ENCODE data around the gene FCHO2. TPM values are rescaled to one million over a fixed set of nuclear protein-coding genes. Genes with fewer than 3 reads are reported as not detected.

The FCHO2 gene
- total and polyA plus RNA-seq, 2 of the 4 experiments (the other 2 are of a cell fraction), result 6.1 to 23.5 TPM

- in situ Hi-C loops (cut with MboI; ENCODE audit: low sequenced_read_pairs) (no loop called here), dilution Hi-C loops (cut with HindIII; ENCODE audit: low sequenced_read_pairs, unreplicated experiment) (no loop called here), intact Hi-C loops (cut with micrococcal nuclease) (no loop called here)
- Histone ChIP-seq H3K79me1 (ENCODE audit: low read depth in 1 of 2, low read length in 2 of 2) (no peaks in the 10 kb centered on the region), H2AK5ac (ENCODE audit: low read depth, low read length) (no peak overlapping the region), H4K5ac (ENCODE audit: low read depth, low read length) (no peak overlapping the region), H3K4me1 (ENCODE audit: control insufficient read depth, insufficient read depth, low read length) (peaks cover 6% of the 10 kb centered on the region), H3K9me1 (ENCODE audit: insufficient read depth, low read length) (peaks cover 5% of the 10 kb centered on the region; the same call in 1 of the 2 replicates), H3K14ac (replicated peaks; ENCODE audit: low read depth, low read length) (no peak overlapping the region), H3K18ac (ENCODE audit: low read depth, low read length) (no peak overlapping the region), H2BK5ac (ENCODE audit: low read depth, low read length, poor library complexity, severe bottlenecking) (no peak overlapping the region), H2AFZ (replicated peaks; ENCODE audit: low read length, poor library complexity) (no peak overlapping the region), H3K27ac (ENCODE audit: insufficient read depth, low read length) (no peak overlapping the region), H3K36me3 (ENCODE audit: control insufficient read depth, insufficient read depth, low read length) (no peaks in the 10 kb centered on the region), H2AK9ac (replicated peaks; ENCODE audit: low read depth, low read length, poor library complexity) (no peak overlapping the region), H2BK15ac (ENCODE audit: low read depth, low read length) (no peak overlapping the region), H2BK20ac (ENCODE audit: low read depth, low read length) (no peak overlapping the region), H4K8ac (ENCODE audit: low read depth in 2 of 2, low read length in 2 of 2) (no peak overlapping the region), H2BK120ac (ENCODE audit: low read depth, low read length) (no peak overlapping the region), H3K4me3 (ENCODE audit: insufficient read depth, low read depth, low read length) (no peak overlapping the region), H3K56ac (ENCODE audit: extremely low read depth, insufficient read depth, low read length) (no peak overlapping the region), H3K27me3 (ENCODE audit: control insufficient read depth, insufficient read depth, low read length) (no peaks in the 10 kb centered on the region), H3K9ac (ENCODE audit: low read depth, low read length) (no peak overlapping the region), H3K4me2 (ENCODE audit: low read depth, low read length) (no peak overlapping the region), H4K20me1 (ENCODE audit: insufficient read depth, low read length) (no peaks in the 10 kb centered on the region), H4K91ac (ENCODE audit: insufficient read depth, low read depth, low read length) (no peak overlapping the region), H3K23ac (ENCODE audit: low read depth, low read length) (no peak overlapping the region), H3K9me3 (ENCODE audit: control insufficient read depth, insufficient read depth, low read length) (no peaks in the 10 kb centered on the region), H3K4ac (ENCODE audit: low read depth, low read length) (no peak overlapping the region)
- no TSS peak for BruUV-seq (replicated peaks)
- POLR2A ChIA-PET (ENCODE audit: unreplicated experiment), result no interaction called here
- TF ChIP-seq SMC3 (IDR thresholded peaks at IDR 0.05; ENCODE audit: low read depth, low read length) (no peak), MAFK (IDR thresholded peaks at IDR 0.05; ENCODE audit: low read depth, low read length) (no peak), RCOR1 (IDR thresholded peaks at IDR 0.05; ENCODE audit: insufficient replicate concordance, low read length) (no peak), POLR2A (IDR thresholded peaks at IDR 0.05; ENCODE audit: low read depth, low read length) (no peak), MXI1 (IDR thresholded peaks at IDR 0.05; ENCODE audit: borderline replicate concordance, low read depth, low read length) (no peak)
- ATAC-seq (ENCODE audit: low read depth), result no peak
- CTCF ChIA-PET, result no interaction called here
- DNase-seq, result no peak
These were observed 8.3 kb upstream of the FCHO2 start for GRCh38 chr5:72947498-72947897.

Data from IMR-90 (cell line).